IPS-18c (cell line): ENCODE results near the gene COLEC12.

Experiments used
- H3K4me3 ChIP-seq: 2 replicates; pipeline ENCODE4 v1.7.0; 2013; ENCODE audit warnings: low read depth, mild to moderate bottlenecking, low read length, moderate library complexity; ENCODE audit not compliant: insufficient read depth
- H3K9me3 ChIP-seq: one replicate; pipeline ENCODE4 v1.6.1; 2013; ENCODE audit warnings: mild to moderate bottlenecking, low read length, moderate library complexity; ENCODE audit not compliant: control insufficient read depth, insufficient read depth

COLEC12 gene

DNA sequence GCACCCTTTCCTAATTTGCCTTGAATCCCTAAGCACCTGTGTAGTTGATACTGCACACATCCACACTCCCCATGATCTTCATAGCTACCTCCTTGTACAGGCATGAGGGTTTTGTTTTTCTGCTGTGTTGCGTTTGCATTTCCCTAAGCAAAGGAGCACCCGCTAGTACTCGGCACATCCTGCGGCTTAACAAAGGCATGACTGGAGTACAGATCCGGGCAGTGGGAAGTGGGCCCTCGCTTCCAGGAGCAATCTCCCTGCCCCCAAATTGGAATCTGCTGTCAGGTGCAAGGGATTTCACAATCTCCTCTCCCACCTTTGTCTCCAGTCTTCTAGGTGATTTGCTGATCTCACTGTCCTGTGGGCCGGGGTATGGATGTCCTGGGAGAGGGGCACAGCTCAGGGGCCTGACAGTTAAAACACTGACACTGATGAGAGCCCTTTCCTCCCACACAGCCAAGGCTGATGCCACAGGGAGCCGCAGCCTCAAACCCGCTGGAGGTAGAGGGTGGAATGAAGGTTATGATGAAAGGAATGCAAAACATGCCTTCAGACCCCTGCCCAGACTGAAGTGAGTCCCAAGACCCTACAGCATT lies 133.9 kb downstream of the COLEC12 start:
- Histone ChIP-seq H3K9me3 (no peaks in the 10 kb centered on the region), H3K4me3 (no peak overlapping the region)

DNA sequence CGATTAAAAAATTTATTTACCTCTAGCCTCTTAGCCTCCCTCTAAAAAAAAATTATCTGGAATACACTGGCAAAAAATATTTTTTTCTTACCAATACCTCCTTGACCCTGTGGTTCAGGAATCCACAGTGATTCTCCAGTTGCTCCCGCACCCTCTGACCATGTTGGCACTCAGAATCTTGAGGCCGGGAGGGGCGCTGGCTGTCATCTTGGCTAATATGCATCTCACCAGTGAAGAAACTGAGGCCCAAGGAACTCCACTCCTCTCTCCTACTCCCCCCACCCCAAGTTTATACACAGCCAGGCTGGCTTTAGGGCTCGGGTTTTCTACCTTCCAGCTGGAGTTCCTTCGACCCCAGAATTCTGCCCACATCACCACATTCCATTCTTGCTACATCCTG lies 134.8 kb downstream of the COLEC12 start:
- H3K9me3 ChIP-seq = no peaks in the 10 kb centered on the region
- no peak overlapping the region for H3K4me3 ChIP-seq

GRCh38 chr18:364256-364826 lies 136.2 kb downstream of the COLEC12 start:
- no peaks in the 10 kb centered on the region for H3K9me3 ChIP-seq
- no peak overlapping the region for H3K4me3 ChIP-seq

GRCh38 chr18:363301-364085 lies 137.0 kb downstream of the COLEC12 start:
- Histone ChIP-seq H3K4me3 (no peak overlapping the region), H3K9me3 (no peaks in the 10 kb centered on the region)

- no peak overlapping the region for H3K4me3 ChIP-seq
- H3K9me3 ChIP-seq = no peaks in the 10 kb centered on the region
These were observed 137.9 kb downstream of the COLEC12 start for GRCh38 chr18:362311-363290.

GRCh38 chr18:361941-362310 lies 138.6 kb downstream of the COLEC12 start:
- no peak overlapping the region for H3K4me3 ChIP-seq

DNA sequence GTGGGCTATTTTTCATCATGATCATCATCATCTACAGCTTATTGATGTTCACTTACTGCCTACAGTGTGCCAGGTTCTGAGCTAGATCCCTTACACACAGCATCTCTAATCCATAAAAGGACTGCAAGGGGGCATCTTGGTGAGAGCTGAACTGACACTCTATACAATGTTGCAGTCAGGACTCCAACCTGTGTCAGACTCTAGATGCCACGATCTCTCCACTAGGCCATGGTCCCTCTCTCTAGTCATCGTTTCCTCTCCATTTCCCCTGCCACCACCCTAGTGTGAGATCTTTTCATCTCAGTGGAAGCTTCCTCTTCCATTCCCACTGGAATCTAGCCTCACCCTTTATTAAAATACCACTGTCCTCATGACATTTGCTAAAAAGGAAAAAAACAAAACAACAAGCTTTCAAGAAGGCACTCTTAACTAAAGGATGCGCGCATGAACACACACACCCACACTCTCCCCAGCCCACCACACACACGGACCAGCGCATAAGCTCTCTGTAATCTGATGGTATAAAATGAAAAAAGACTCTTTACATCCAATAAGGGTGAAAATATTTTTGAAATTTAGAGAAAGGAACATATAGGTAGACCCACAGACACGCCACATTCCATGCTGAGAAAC lies 139.3 kb downstream of the COLEC12 start:
- no peak overlapping the region for H3K4me3 ChIP-seq
- H3K9me3 ChIP-seq = no peaks in the 10 kb centered on the region

More at GRCh38 chr18:361941-362310, 138.6 kb downstream of the COLEC12 start:
- H3K9me3 ChIP-seq = no peaks in the 10 kb centered on the region

DNA sequence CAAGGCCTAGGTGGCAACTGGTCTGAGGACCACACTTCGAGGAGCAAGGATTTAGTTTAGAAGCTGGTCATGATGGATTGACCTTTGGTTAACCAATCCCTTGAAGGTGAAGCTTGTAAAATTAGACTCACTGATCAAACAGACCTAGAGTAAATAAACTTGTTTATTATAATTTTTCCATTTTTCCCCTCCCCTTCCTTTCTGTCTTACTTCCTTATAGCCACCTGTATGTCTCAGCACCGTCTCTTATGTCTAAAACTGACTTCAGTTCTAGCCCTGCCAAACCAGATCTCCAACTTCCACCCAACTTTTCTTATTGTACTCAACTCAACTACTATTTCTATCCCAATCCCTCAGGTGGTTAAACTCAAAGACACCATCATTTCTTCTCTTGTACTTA lies 139.8 kb downstream of the COLEC12 start:
- Histone ChIP-seq H3K4me3 (no peak overlapping the region), H3K9me3 (no peaks in the 10 kb centered on the region)

DNA sequence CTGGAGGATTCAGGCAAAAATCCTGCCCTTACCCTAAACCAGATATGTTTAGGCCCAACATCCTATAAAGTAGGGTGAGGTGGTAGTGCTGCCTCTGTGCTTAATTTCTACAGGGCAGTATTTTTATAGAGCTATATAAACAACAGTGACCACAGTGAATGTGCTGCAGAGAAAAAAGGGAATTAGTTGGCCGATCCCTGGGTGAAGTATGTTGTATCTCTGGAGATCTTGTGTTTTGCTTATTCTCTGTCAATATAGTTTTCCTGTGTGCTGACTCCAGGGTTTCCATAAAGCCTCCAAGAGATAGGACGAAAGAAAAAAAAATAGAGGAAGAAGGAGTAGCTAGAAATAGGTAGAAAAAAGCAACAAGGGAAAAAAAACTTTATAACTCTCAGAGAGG lies 143.7 kb downstream of the COLEC12 start:
- no peak overlapping the region for H3K4me3 ChIP-seq
- H3K9me3 ChIP-seq = no peaks in the 10 kb centered on the region

- Histone ChIP-seq H3K9me3 (no peaks in the 10 kb centered on the region), H3K4me3 (no peak overlapping the region)
These were observed 144.8 kb downstream of the COLEC12 start for GRCh38 chr18:355678-356077.

GRCh38 chr18:354471-354870 lies 146.0 kb downstream of the COLEC12 start:
- Histone ChIP-seq H3K4me3 (no peak overlapping the region), H3K9me3 (no peaks in the 10 kb centered on the region)

DNA sequence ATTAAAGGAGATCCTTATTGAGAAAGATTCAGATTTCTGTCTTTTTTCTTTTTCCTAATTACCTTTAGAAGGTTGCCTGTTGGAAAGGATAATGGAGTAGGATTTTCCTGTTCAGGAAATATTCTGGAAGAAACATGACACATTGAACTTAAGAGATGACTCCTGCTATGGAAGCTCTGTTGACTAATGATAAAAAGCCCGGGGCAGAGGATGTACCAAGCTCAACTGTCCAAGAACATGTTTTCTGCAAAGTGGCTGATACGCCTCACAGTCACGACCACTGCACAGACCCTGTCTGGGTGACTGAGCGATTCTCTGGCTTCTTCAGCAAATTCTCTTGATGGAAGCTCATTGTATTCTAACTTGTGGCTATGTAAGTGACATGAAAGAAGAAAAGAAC lies 146.5 kb downstream of the COLEC12 start:
- no peak overlapping the region for H3K4me3 ChIP-seq
- H3K9me3 ChIP-seq = no peaks in the 10 kb centered on the region

DNA sequence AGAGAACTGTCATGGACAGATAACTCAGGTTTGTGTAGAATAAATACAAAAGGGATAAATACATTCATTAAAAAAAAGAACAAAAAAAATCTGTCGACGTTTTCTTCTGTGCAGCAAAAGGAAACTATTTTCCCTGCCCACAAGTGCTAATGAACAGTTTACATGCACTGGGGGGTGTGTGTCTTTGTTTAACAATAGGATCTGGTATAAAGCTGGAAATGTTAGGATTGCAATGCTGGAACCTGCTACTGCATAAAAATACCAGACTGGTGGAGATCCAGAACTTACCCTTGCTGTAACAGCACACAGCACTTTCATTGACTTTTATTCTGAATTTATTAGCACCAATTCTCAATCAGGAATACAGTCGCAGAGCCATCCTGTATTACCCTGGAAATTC lies 148.1 kb downstream of the COLEC12 start:
- H3K4me3 ChIP-seq = no peak overlapping the region
- no peaks in the 10 kb centered on the region for H3K9me3 ChIP-seq

DNA sequence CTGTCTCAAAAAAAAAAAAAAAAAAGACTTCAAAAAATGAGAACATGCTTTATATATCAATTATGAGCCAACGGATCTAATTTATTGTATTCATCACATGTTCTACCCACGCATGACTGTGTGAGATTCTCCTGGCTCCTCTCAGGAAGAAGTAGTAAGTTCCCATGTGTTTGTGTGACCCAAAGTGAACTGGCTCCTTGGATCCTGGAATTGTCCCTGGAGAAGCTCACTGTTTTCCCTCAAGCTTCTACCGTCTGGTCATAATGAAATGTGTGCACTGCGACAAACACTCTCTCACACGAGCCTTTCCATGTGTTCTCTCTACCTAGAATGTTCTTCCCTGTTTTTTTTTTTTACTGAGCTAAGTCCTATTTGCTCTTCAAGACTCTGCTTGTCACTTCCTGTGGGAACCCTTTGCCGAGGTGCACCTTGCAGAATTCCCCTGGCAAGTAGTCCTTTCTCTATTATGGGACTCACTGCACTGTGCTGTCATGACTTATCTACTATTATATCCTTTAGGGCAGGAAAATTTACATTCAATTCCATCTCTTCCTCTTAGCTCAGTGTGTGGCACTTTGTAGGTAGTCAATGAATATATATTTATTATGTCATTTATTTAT lies 149.4 kb downstream of the COLEC12 start:
- Histone ChIP-seq H3K9me3 (no peaks in the 10 kb centered on the region), H3K4me3 (no peak overlapping the region)

GRCh38 chr18:346600-346999 lies 153.9 kb downstream of the COLEC12 start:
- H3K4me3 ChIP-seq = no peak overlapping the region
- no peaks in the 10 kb centered on the region for H3K9me3 ChIP-seq

DNA sequence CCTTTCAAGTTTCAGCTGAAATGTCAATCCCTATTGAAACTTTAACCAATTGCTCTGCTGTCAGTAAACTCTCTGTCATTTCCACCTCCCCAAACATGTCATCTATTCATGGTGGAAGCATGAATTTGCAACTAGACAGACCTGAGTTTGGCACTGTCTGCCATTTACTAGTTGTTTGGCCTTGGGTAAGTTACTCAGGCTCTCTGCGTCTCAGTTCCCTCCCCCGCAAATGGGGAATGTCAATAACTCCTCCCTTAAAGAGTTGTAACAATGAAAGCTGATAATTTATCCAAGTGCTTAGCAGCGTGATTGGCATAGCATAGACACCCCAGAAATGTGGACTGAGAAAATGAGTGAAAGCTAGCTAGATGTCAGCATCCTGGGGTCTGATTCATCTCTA lies 159.4 kb downstream of the COLEC12 start:
- H3K9me3 ChIP-seq = no peaks in the 10 kb centered on the region
- no peak overlapping the region for H3K4me3 ChIP-seq

GRCh38 chr18:340044-340443 lies 160.5 kb downstream of the COLEC12 start:
- Histone ChIP-seq H3K4me3 (no peak overlapping the region), H3K9me3 (no peaks in the 10 kb centered on the region)
